Measurements from ENCODE around the gene EPOP. TPM values are rescaled to one million over a fixed set of nuclear protein-coding genes. Genes with fewer than 3 reads are reported as not detected.

EPOP gene
- total RNA-seq, 1 experiment from 2014 or later, result 12.3 TPM

DNA sequence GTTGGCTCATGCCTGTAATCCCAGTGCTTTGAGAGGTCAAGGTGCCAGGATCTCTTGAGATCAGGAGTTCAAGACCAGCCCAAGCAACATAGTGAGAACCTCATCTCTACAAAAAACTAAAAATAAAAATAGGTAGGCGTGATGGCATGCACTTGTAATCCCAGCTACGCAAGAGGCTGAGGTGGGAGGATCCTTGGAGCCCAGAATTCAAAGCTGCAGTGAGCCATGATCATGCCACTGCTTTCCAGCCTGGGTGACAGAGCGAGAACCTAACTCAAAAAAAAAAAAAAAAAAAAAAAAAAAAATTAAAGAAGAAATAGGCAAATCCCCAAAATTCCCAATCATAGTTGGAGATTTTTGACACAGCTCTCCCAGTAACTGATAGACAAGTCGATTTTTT is 36.8 kb downstream of the EPOP start:
- no peaks in the 10 kb centered on the region for H3K9me3 Mint-ChIP-seq
- ATAC-seq (no peak), DNase-seq (ENCODE audit: low spot score) (no peak)
- no peak overlapping the region for H3K27ac Mint-ChIP-seq
- ChIA-PET POLR2A (no interaction called here), CTCF (no interaction called here)
- no peak for TF ChIP-seq GTF2I (CRISPR knock-in tag; conservative IDR thresholded peaks at IDR 0.05)
- H3K4me1 Mint-ChIP-seq, result peaks cover 12% of the 10 kb centered on the region
- peaks cover 4% of the 10 kb centered on the region; the same call in 1 of the 2 replicates for H3K27me3 Mint-ChIP-seq (ENCODE audit: low read depth)
- H3K4me3 Mint-ChIP-seq, result no peak overlapping the region
- H3K36me3 Mint-ChIP-seq, result no peaks in the 10 kb centered on the region

DNA sequence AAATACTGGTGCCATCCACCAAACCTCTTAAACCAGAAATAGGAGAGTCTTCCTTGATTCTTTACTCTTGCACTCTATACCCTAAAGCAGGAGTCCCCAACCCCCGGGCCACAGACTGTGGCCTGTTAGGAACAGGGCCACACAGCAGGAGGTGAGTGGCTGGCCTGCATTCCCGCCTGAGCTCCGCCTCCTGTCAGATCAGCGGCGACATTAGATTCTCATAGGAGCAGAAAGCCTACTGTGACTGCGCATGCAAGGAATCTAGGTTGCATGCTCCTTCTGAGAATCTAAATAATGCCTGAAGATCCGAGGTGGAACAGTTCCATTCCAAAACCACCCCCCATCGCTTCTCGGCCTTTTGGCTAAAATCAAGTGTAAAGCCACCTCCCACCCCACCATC is 38.7 kb downstream of the EPOP start:
- TF ChIP-seq FOXP1 (CRISPR knock-in tag; IDR thresholded peaks at IDR 0.05; ENCODE audit: borderline replicate concordance) (no peak), FOXK1 (CRISPR knock-in tag; IDR thresholded peaks at IDR 0.05) (no peak), ZNF423 (CRISPR knock-in tag; IDR thresholded peaks at IDR 0.05) (no peak), TCF7 (CRISPR knock-in tag; IDR thresholded peaks at IDR 0.05; ENCODE audit: low read depth) (no peak), KAT7 (CRISPR knock-in tag; IDR thresholded peaks at IDR 0.05; ENCODE audit: borderline replicate concordance) (no peak), RORB (CRISPR knock-in tag; IDR thresholded peaks at IDR 0.05) (no peak), RELA (CRISPR knock-in tag; IDR thresholded peaks at IDR 0.05; ENCODE audit: borderline replicate concordance) (no peak), ZBTB21 (CRISPR knock-in tag; IDR thresholded peaks at IDR 0.05; ENCODE audit: borderline replicate concordance) (no peak), IRF2 (CRISPR knock-in tag; IDR thresholded peaks at IDR 0.05; ENCODE audit: borderline replicate concordance, low read depth) (no peak), CREB1 (CRISPR knock-in tag; IDR thresholded peaks at IDR 0.05) (no peak), JUN (CRISPR knock-in tag; IDR thresholded peaks at IDR 0.05) (no peak), NFATC4 (CRISPR knock-in tag; IDR thresholded peaks at IDR 0.05) (no peak), ETV6 (CRISPR knock-in tag; IDR thresholded peaks at IDR 0.05) (no peak)
- TF ChIP-seq, protein P1, sequence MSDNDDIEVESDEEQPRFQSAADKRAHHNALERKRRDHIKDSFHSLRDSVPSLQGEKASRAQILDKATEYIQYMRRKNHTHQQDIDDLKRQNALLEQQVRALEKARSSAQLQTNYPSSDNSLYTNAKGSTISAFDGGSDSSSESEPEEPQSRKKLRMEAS (CRISPR knock-in tag; IDR thresholded peaks at IDR 0.05), result no peak
- TF ChIP-seq, protein P2, sequence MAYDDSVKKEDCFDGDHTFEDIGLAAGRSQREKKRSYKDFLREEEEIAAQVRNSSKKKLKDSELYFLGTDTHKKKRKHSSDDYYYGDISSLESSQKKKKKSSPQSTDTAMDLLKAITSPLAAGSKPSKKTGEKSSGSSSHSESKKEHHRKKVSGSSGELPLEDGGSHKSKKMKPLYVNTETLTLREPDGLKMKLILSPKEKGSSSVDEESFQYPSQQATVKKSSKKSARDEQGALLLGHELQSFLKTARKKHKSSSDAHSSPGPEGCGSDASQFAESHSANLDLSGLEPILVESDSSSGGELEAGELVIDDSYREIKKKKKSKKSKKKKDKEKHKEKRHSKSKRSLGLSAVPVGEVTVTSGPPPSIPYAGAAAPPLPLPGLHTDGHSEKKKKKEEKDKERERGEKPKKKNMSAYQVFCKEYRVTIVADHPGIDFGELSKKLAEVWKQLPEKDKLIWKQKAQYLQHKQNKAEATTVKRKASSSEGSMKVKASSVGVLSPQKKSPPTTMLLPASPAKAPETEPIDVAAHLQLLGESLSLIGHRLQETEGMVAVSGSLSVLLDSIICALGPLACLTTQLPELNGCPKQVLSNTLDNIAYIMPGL (CRISPR knock-in tag; IDR thresholded peaks at IDR 0.05), result no peak
- TF ChIP-seq, protein P3, sequence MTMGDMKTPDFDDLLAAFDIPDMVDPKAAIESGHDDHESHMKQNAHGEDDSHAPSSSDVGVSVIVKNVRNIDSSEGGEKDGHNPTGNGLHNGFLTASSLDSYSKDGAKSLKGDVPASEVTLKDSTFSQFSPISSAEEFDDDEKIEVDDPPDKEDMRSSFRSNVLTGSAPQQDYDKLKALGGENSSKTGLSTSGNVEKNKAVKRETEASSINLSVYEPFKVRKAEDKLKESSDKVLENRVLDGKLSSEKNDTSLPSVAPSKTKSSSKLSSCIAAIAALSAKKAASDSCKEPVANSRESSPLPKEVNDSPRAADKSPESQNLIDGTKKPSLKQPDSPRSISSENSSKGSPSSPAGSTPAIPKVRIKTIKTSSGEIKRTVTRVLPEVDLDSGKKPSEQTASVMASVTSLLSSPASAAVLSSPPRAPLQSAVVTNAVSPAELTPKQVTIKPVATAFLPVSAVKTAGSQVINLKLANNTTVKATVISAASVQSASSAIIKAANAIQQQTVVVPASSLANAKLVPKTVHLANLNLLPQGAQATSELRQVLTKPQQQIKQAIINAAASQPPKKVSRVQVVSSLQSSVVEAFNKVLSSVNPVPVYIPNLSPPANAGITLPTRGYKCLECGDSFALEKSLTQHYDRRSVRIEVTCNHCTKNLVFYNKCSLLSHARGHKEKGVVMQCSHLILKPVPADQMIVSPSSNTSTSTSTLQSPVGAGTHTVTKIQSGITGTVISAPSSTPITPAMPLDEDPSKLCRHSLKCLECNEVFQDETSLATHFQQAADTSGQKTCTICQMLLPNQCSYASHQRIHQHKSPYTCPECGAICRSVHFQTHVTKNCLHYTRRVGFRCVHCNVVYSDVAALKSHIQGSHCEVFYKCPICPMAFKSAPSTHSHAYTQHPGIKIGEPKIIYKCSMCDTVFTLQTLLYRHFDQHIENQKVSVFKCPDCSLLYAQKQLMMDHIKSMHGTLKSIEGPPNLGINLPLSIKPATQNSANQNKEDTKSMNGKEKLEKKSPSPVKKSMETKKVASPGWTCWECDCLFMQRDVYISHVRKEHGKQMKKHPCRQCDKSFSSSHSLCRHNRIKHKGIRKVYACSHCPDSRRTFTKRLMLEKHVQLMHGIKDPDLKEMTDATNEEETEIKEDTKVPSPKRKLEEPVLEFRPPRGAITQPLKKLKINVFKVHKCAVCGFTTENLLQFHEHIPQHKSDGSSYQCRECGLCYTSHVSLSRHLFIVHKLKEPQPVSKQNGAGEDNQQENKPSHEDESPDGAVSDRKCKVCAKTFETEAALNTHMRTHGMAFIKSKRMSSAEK (CRISPR knock-in tag; IDR thresholded peaks at IDR 0.05; ENCODE audit: borderline replicate concordance), result no peak
- TF ChIP-seq, protein P4, sequence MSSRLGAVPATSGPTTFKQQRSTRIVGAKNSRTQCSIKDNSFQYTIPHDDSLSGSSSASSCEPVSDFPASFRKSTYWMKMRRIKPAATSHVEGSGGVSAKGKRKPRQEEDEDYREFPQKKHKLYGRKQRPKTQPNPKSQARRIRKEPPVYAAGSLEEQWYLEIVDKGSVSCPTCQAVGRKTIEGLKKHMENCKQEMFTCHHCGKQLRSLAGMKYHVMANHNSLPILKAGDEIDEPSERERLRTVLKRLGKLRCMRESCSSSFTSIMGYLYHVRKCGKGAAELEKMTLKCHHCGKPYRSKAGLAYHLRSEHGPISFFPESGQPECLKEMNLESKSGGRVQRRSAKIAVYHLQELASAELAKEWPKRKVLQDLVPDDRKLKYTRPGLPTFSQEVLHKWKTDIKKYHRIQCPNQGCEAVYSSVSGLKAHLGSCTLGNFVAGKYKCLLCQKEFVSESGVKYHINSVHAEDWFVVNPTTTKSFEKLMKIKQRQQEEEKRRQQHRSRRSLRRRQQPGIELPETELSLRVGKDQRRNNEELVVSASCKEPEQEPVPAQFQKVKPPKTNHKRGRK (CRISPR knock-in tag; IDR thresholded peaks at IDR 0.05; ENCODE audit: borderline replicate concordance), result no peak
- TF ChIP-seq, protein P5, sequence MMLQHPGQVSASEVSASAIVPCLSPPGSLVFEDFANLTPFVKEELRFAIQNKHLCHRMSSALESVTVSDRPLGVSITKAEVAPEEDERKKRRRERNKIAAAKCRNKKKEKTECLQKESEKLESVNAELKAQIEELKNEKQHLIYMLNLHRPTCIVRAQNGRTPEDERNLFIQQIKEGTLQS (CRISPR knock-in tag; conservative IDR thresholded peaks at IDR 0.05), result no peak
- TF ChIP-seq, protein P6, sequence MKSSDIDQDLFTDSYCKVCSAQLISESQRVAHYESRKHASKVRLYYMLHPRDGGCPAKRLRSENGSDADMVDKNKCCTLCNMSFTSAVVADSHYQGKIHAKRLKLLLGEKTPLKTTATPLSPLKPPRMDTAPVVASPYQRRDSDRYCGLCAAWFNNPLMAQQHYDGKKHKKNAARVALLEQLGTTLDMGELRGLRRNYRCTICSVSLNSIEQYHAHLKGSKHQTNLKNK (CRISPR knock-in tag; IDR thresholded peaks at IDR 0.05), result no peak
- DNase-seq (ENCODE audit: low spot score) (peak; percentile 75), ATAC-seq (peak; percentile 81)
- no peaks in the 10 kb centered on the region for H3K9me3 Mint-ChIP-seq
- H3K4me3 Mint-ChIP-seq, result 0 out of 2 replicates have a peak overlapping the region, but pooled peaks have one; percentile 4
- CTCF ChIA-PET, result interaction anchor here (0.6 to 1.8 kb wide), 5 partner anchors 27 to 99 kb away, joined by 3 to 12 read pairs (median 4); no protein-coding TSS in a partner anchor
- H3K27ac Mint-ChIP-seq, result peak overlapping the region; percentile 20; the same call in 1 of the 2 replicates
- H3K36me3 Mint-ChIP-seq, result no peaks in the 10 kb centered on the region
- H3K27me3 Mint-ChIP-seq (ENCODE audit: low read depth), result peaks cover 4% of the 10 kb centered on the region; the same call in 1 of the 2 replicates
- peaks cover 12% of the 10 kb centered on the region for H3K4me1 Mint-ChIP-seq
- POLR2A ChIA-PET, result interaction anchor here (1.0 kb wide), 1 partner anchor 108 kb away, joined by 3 read pairs; no protein-coding TSS in a partner anchor
